Activated CD8-positive, alpha-beta T cell treated with anti-CD3 and anti-CD28 coated beads for 36 hours (primary cell): Measurements from ENCODE around the gene ZNF536. TPM values are rescaled to one million over a fixed set of nuclear protein-coding genes. Genes with fewer than 3 reads are reported as not detected.
"Not testable (repeated sequence)": the region's sequence is repeated elsewhere in the genome, so short reads cannot be mapped to it uniquely, and the experiment has no call there.

Source experiments
- ATAC-seq: fragments of 200-7000 bp; cut with Tn5 transposase; one replicate; pipeline ENCODE4 v1.10.0; 2021; ENCODE audit warnings: mild to moderate bottlenecking, moderate library complexity
- CTCF ChIA-PET: fragments of 350-600 bp; sonication (Branson Sonifier 250); formaldehyde crosslinking; loops from one replicate; lab custom pipeline; 2021; ENCODE audit warnings: antibody characterized with exemption; lab: Charles Lee
- POLR2A ChIA-PET: fragments of 350-600 bp; sonication (Branson Sonifier 250); formaldehyde crosslinking; loops from one replicate; lab custom pipeline; 2021; ENCODE audit warnings: antibody characterized with exemption; lab: Charles Lee
- DNase-seq: peaks from one replicate; pipeline ENCODE4 v3.0.0-alpha.2; 2020
- H3K27ac Mint-ChIP-seq: one replicate; pipeline ENCODE4 v1.8.0; 2021; ENCODE audit warnings: mild to moderate bottlenecking, mixed read lengths
- H3K27me3 Mint-ChIP-seq: one replicate; pipeline ENCODE4 v1.8.0; 2021; ENCODE audit warnings: mixed read lengths
- H3K36me3 Mint-ChIP-seq: one replicate; pipeline ENCODE4 v1.8.0; 2021; ENCODE audit warnings: low read depth, mixed read lengths
- H3K4me1 Mint-ChIP-seq: one replicate; pipeline ENCODE4 v1.8.0; 2021; ENCODE audit warnings: low read depth, mixed read lengths
- H3K4me3 Mint-ChIP-seq: one replicate; pipeline ENCODE4 v1.8.0; 2021; ENCODE audit warnings: mild to moderate bottlenecking, moderate library complexity, mixed read lengths
- H3K9me3 Mint-ChIP-seq: one replicate; pipeline ENCODE4 v1.8.0; 2021; ENCODE audit warnings: mixed read lengths
- CTCF ChIP-seq: fragments of 200-600 bp; IDR thresholded peaks from one replicate; pipeline ENCODE4 v1.8.0; 2022; ENCODE audit warnings: antibody characterized with exemption, mild to moderate bottlenecking
- intact Hi-C: fragments of 100-400 bp; cut with micrococcal nuclease; formaldehyde crosslinking; loops from one replicate; pipeline ENCODE4 v1.10.0; 2022
- total RNA-seq, 2 experiments: library from RNA; stranded (reverse); gene quantifications; one replicate each; pipeline ENCODE4 v1.2.3, GENCODE V29; 2021

Gene ZNF536
- total RNA-seq, 2 experiments from 2014 or later, result not detected

DNA sequence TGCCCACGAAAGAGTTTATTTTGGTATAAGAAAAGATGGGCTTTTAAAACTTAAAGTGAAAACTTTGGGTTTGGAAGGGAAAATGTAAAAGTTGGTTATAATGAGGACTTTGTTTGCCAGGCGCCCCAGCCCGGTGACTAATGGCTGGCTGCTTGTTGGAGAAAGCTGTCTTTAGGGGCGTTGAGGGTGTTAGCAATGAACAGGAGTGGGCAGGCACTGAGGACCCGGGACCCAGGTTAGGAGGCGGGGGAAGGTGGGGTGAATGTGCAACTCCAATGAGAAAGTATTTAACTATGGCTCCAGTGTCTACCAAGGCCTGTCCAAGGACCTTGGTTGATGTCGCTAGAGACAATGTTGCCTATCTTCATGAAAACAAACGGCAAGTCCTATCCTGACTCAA is 118.6 kb downstream of the ZNF536 start:
- no peak for DNase-seq
- Mint-ChIP-seq H3K27ac (no peak overlapping the region), H3K36me3 (no peaks in the 10 kb centered on the region), H3K27me3 (peaks cover 9% of the 10 kb centered on the region), H3K4me3 (no peak overlapping the region), H3K4me1 (no peaks in the 10 kb centered on the region), H3K9me3 (no peaks in the 10 kb centered on the region)
- TF ChIP-seq CTCF, result no peak
- ATAC-seq, result no peak
- CTCF ChIA-PET, result no interaction called here
- intact Hi-C loops, result no loop called here
- POLR2A ChIA-PET, result no interaction called here

DNA sequence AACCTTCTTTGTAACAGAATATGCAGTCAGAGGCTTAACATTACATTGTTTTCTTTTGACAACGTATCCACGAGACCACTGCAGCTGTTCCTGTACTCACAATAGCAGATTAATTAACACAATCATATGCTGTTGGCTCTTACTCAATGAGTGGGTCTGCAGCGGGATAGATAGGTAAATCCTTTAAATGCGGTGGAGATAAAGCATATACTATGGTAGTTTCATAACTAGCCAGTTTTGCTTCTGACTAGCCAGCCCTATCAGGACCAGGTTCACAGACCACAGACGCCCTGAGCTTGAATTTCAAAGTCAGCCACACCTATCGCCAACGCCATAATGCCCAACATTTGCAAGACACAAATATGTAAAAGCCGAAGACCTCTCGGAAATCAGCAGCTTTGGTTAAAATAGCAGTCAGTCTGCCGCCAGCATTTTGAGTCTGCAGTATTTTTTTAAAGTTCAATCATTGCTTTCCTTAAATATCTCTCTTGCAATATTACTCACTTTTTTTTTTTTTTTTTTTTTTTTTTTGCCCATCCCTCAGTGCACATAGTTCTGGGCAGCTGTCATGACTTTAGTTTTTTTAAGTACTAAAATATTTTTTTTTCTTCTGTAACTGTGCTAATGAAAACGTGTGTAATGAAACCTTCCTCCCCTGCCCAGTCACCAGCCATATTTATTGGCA is 120.5 kb downstream of the ZNF536 start:
- no peak overlapping the region for H3K4me3 Mint-ChIP-seq
- POLR2A ChIA-PET, result interaction anchor here (0.6 kb wide), 1 partner anchor 1777 kb away, joined by 3 read pairs; no protein-coding TSS in a partner anchor
- DNase-seq, result no peak
- no peak for ATAC-seq
- H3K27me3 Mint-ChIP-seq, result peaks cover 9% of the 10 kb centered on the region
- H3K9me3 Mint-ChIP-seq, result no peaks in the 10 kb centered on the region
- no peak for TF ChIP-seq CTCF
- CTCF ChIA-PET, result no interaction called here
- intact Hi-C loops, result no loop called here
- no peaks in the 10 kb centered on the region for H3K36me3 Mint-ChIP-seq
- no peaks in the 10 kb centered on the region for H3K4me1 Mint-ChIP-seq
- no peak overlapping the region for H3K27ac Mint-ChIP-seq

- ATAC-seq (no peak), DNase-seq (no peak)
- Mint-ChIP-seq H3K36me3 (no peaks in the 10 kb centered on the region), H3K9me3 (no peaks in the 10 kb centered on the region), H3K27ac (no peak overlapping the region), H3K4me3 (no peak overlapping the region), H3K4me1 (no peaks in the 10 kb centered on the region), H3K27me3 (peaks cover 7% of the 10 kb centered on the region)
- no peak for TF ChIP-seq CTCF
- CTCF ChIA-PET, result no interaction called here
- intact Hi-C loops, result no loop called here
- POLR2A ChIA-PET, result no interaction called here
These were observed 124.8 kb downstream of the ZNF536 start for GRCh38 chr19:30497034-30497433.

DNA sequence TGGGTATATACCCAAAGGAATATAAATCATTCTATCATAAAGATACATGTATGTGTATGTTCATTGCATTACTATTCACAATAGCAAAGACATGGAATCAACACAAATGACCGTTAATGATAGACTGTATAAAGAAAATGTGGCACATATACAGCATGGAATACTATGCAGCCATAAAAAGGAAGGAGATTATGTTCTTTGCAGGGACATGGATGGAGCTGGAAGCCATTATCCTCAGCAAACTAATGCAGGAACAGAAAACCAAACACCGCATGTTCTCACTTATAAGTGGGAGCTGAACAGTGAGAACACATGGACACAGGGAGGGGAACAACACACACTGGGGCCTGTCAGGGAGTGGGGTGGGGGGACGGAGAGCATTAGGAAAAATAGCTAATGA is 125.9 kb downstream of the ZNF536 start:
- H3K4me3 Mint-ChIP-seq, H3K27ac Mint-ChIP-seq, DNase-seq, H3K9me3 Mint-ChIP-seq, H3K4me1 Mint-ChIP-seq, CTCF ChIA-PET, ATAC-seq, intact Hi-C loops, H3K36me3 Mint-ChIP-seq: not testable (repeated sequence)
- peaks cover 11% of the 10 kb centered on the region for H3K27me3 Mint-ChIP-seq
- POLR2A ChIA-PET, result interaction anchor here (0.6 kb wide), 1 partner anchor 469 kb away, joined by 3 read pairs; no protein-coding TSS in a partner anchor

DNA sequence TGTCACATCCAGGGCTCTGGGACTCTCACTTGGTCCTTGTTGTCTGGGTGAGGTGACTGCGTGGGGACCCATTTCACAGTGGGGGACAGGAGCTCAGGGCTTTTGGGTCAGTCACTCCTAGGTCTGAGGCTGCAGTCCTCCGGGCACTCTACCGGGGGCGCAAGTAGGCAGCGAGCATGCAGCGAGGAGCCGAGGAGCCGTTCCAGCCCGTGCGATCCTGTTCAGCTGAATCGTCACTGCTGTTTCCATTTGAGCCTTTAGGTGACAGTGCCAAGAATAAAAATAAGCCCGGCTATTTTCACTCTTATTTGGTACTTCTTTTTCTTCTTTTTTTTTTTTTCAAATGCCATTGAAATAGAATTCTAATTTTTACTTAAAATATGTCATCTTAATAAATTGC is 126.5 kb downstream of the ZNF536 start:
- CTCF ChIA-PET, result no interaction called here
- no peak for TF ChIP-seq CTCF
- H3K4me1 Mint-ChIP-seq, result no peaks in the 10 kb centered on the region

More for the DNA sequence above, 126.5 kb downstream of the ZNF536 start:
- Mint-ChIP-seq H3K27me3 (peaks cover 10% of the 10 kb centered on the region), H3K27ac (no peak overlapping the region), H3K4me3 (no peak overlapping the region), H3K36me3 (no peaks in the 10 kb centered on the region), H3K9me3 (no peaks in the 10 kb centered on the region)
- POLR2A ChIA-PET, result no interaction called here
- no peak for ATAC-seq
- DNase-seq, result no peak
- intact Hi-C loops, result no loop called here
